Type B pancreatic cell (in vitro differentiated cells): ENCODE data around the gene ERFL. TPM values are rescaled to one million over a fixed set of nuclear protein-coding genes. Genes with fewer than 3 reads are reported as not detected.

Experiments
- DNase-seq: peaks from one replicate; pipeline ENCODE4 v3.0.0; 2021; ENCODE audit warnings: mixed read lengths; ENCODE audit not compliant: unreplicated experiment; ENCODE audit errors: extremely low spot score
- H3K27ac Mint-ChIP-seq: 2 replicates; pipeline ENCODE4 v1.8.0; 2021; ENCODE audit warnings: mild to moderate bottlenecking, mixed read lengths
- H3K27me3 Mint-ChIP-seq: 2 replicates; pipeline ENCODE4 v1.8.0; 2021; ENCODE audit warnings: mixed read lengths
- H3K36me3 Mint-ChIP-seq: 2 replicates; pipeline ENCODE4 v1.8.0; 2021; ENCODE audit warnings: mixed read lengths
- H3K4me1 Mint-ChIP-seq: one replicate; pipeline ENCODE4 v1.8.0; 2021; ENCODE audit warnings: mixed read lengths; ENCODE audit not compliant: unreplicated experiment
- H3K4me3 Mint-ChIP-seq: 2 replicates; pipeline ENCODE4 v1.8.0; 2021; ENCODE audit warnings: mild to moderate bottlenecking, mixed read lengths
- H3K9me3 Mint-ChIP-seq: 2 replicates; pipeline ENCODE4 v1.8.0; 2021; ENCODE audit warnings: mixed read lengths
- total RNA-seq: library from RNA; stranded (reverse); gene quantifications from 2 replicates; pipeline ENCODE4 v1.2.1, GENCODE V29; 2021; ENCODE audit warnings: low replicate concordance
- TF ChIP-seq, protein P1 (sequence below): fragments of 200-600 bp; sonication (generic); conservative IDR thresholded peaks from 2 replicates; pipeline ENCODE4 v1.5.0; 2021; ENCODE audit warnings: antibody characterized with exemption, mild to moderate bottlenecking

Gene ERFL
- total RNA-seq, 1 donor from 2014 or later: 0.24 TPM

DNA sequence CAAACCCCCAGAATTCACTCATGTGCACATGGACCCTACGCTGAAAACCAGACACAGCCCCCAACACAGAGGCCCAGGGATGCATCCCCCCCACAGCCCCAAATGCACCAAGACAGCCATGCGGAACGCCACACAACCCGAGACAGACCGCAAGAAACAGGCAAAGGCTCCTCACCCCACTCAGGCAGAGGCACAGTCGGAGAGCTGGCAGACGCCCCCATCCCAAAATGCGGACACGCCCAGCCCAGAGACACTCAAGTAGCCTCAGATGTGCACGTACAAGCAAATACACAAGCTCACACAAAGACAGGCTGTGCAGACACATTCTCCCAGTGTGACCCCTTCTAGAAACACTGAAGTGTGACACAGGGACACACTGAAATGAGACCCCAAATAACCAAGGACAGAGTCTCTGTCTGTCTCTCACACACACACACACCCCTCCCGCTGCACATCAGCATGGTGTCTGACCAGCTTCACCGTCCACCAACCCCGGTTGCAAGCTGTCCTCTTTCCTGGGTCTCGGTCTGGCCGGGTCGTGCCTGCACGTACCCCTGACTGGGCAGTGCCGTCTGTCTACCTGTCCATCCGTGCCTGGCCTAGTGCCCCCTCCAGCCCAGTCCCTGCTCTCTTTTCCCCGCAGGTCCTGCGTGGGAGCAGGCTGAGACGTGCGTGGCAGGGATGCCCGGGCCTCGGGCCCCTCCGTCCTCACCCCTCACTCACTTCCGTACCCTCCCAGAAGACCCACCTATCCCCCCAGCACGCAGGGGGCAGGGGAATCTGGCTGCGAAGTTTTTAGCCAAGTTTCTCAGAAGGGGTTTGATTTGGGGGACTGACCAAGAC is 16.1 kb downstream of the ERFL start:
- Mint-ChIP-seq H3K27ac (no peak overlapping the region), H3K4me1 (no peaks in the 10 kb centered on the region), H3K27me3 (peaks cover 50% of the 10 kb centered on the region)

GRCh38 chr19:41910992-41911888 is 17.0 kb downstream of the ERFL start:
- no peaks in the 10 kb centered on the region for H3K4me1 Mint-ChIP-seq
- H3K36me3 Mint-ChIP-seq: no peaks in the 10 kb centered on the region
- peaks cover 50% of the 10 kb centered on the region for H3K27me3 Mint-ChIP-seq
- DNase-seq: no peak
- H3K9me3 Mint-ChIP-seq: no peaks in the 10 kb centered on the region
- TF ChIP-seq, protein P1, sequence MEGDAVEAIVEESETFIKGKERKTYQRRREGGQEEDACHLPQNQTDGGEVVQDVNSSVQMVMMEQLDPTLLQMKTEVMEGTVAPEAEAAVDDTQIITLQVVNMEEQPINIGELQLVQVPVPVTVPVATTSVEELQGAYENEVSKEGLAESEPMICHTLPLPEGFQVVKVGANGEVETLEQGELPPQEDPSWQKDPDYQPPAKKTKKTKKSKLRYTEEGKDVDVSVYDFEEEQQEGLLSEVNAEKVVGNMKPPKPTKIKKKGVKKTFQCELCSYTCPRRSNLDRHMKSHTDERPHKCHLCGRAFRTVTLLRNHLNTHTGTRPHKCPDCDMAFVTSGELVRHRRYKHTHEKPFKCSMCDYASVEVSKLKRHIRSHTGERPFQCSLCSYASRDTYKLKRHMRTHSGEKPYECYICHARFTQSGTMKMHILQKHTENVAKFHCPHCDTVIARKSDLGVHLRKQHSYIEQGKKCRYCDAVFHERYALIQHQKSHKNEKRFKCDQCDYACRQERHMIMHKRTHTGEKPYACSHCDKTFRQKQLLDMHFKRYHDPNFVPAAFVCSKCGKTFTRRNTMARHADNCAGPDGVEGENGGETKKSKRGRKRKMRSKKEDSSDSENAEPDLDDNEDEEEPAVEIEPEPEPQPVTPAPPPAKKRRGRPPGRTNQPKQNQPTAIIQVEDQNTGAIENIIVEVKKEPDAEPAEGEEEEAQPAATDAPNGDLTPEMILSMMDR: no peak
- no peak overlapping the region for H3K4me3 Mint-ChIP-seq
- H3K27ac Mint-ChIP-seq: peak overlapping the region; percentile 16

More for the DNA sequence above, 16.1 kb downstream of the ERFL start:
- no peaks in the 10 kb centered on the region for H3K9me3 Mint-ChIP-seq
- TF ChIP-seq, protein P1: no peak
- no peak overlapping the region for H3K4me3 Mint-ChIP-seq
- H3K36me3 Mint-ChIP-seq: no peaks in the 10 kb centered on the region
- DNase-seq: no peak

- H3K27ac Mint-ChIP-seq: peak overlapping the region; percentile 44
- H3K4me3 Mint-ChIP-seq: no peak overlapping the region
- H3K36me3 Mint-ChIP-seq: peaks cover 4% of the 10 kb centered on the region
- no peak for DNase-seq
- H3K9me3 Mint-ChIP-seq: no peaks in the 10 kb centered on the region
- peaks cover 50% of the 10 kb centered on the region for H3K27me3 Mint-ChIP-seq
- TF ChIP-seq, protein P1: no peak
- no peaks in the 10 kb centered on the region for H3K4me1 Mint-ChIP-seq
Observed at GRCh38 chr19:41910240-41910991, 17.8 kb downstream of the ERFL start.

GRCh38 chr19:41909706-41910105 is 18.5 kb downstream of the ERFL start:
- DNase-seq: no peak
- Mint-ChIP-seq H3K36me3 (peaks cover 4% of the 10 kb centered on the region), H3K27me3 (peaks cover 50% of the 10 kb centered on the region), H3K9me3 (no peaks in the 10 kb centered on the region), H3K4me3 (no peak overlapping the region), H3K4me1 (no peaks in the 10 kb centered on the region), H3K27ac (no peak overlapping the region)
- TF ChIP-seq, protein P1: no peak

DNA sequence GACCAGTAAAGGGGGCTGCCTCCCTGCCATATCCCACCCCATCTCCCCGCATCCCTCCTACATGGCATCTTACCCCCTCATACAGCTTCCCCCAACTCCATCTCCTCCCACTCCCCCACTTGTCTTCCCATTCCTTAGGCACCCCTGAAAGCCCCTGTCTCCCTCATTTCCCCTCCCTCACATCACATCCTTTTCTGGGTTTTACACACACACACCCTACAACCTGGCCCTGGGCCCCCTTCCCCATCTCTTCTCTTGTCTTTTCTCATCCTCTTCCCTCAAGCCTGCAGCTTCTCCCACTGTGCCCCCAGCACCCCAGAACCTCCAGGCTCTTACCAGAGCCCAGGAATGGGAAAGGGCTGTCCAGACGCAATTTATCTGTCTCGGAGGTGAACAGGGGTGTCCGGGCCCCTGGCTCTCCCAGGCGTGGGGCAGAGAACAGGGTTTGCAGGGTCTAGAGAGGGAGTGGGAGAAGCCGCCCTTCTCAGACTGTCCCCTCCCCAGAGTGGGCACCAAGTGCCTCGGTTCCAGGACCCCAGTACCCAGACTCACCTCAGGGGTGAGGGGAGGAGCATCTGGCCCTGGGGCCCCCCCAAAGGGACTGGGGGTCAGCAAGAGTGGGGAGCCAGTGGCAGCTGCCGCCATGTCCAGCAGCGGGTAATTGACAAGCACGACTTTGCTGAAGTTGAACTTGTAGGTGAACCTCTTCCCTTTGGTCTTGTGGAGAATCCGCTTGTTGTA is 19.4 kb downstream of the ERFL start:
- Mint-ChIP-seq H3K4me3 (no peak overlapping the region), H3K4me1 (no peaks in the 10 kb centered on the region), H3K36me3 (peaks cover 9% of the 10 kb centered on the region), H3K9me3 (no peaks in the 10 kb centered on the region), H3K27me3 (peaks cover 44% of the 10 kb centered on the region), H3K27ac (no peak overlapping the region)
- TF ChIP-seq, protein P1: no peak
- no peak for DNase-seq
